GM18909 (cell line): ENCODE data around the gene TMEFF2.
"Not testable (repeated sequence)": the region's sequence is repeated elsewhere in the genome, so short reads cannot be mapped to it uniquely, and the experiment has no call there.

ENCODE experiments used
- ATAC-seq: cut with Tn5 transposase; IDR thresholded peaks from one replicate; pipeline ENCODE4 v1.9.1; 2021; ENCODE audit warnings: mild to moderate bottlenecking; ENCODE audit not compliant: unreplicated experiment, poor library complexity

Gene TMEFF2

DNA sequence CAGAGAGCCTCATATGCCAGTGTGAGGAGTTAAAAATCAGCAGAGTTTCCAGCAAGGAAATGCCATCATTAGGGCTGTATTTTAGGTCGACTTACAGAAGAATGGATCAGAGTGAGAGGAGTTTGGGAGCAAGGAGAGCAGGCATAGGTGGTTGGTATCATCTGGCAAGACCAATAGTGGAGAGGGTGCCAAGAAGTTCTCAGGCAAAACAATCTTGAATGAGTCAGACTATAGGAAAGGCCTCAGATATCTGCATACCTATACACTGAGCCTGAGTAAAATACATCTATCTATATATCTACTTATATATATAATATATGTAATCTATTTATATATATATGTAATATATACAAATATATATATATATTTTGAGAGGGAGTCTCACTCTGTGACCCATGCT, 57.3 kb downstream of the TMEFF2 start:
- ATAC-seq, result no peak

DNA sequence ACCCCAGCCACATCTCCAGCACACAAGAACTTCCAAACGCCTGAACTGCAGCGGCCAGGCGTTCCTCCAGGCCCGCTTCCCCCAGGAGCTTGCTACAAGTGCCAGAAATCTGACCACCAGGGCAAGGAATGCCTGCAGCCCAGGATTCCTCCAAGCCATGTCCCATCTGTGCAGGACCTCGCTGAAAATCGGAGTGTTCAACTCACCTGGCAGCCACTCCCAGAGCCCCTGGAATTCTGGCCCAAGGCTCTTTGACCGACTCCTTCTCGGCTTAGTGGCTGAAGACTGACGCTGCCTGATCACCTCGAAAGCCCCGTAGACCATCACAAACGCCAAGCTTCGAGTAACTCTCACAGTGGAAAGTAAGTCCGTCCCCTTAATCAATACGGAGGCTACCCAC, 62.1 kb downstream of the TMEFF2 start:
- not testable (repeated sequence) for ATAC-seq

DNA sequence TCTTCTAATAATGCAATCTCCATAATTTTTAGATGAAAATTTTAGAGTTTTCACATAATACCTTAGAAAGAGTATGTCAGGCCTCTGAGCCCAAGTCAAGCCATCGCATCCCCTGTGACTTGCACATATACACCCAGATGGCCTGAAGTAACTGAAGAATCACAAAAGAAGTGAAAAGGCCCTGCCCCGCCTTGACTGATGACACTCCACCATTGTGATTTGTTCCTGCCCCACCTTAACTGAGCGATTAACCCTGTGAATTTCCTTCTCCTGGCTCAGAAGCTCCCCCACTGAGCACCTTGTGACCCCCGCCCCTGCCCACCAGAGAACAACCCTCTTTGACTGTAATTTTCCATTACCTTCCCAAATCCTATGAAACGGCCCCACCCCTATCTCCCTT, 64.4 kb downstream of the TMEFF2 start:
- ATAC-seq, result not testable (repeated sequence)

DNA sequence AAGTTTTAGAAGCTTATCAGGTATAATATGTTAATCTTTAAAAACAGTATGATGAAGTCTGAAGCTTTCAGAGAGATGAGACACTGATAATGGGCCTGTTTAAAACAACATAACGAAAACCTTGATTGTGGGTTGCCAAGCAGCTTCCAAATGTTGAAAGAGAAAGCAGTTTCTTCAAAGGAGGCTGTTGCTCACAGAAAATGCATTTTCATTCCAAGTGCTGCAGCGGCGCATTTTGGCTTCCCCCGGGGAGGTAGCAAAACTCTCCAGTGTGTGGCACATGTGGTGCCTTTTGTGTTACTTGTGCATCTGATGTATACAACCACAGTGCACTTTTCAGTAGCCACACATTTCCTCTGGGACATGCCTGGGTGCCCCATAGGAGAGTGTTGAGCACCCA, 66.1 kb downstream of the TMEFF2 start:
- no peak for ATAC-seq

DNA sequence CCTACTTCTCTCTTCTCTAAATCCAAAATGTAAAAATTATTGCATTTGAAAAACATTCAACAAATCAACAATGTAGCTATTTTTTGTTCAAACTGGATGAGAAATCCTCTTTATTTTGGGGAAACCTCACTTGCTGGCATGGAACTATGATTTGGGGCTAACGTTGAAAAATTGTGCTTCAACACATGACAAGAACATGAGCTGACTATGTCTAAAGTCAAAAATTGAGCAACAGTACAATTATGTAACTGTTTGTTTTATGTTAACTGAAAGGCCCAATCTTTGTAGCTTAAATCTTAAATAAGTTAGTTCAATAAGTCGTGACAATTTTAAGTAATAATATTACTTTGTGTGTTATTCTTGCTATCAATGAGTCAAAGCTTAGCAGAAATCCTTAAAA, 67.3 kb downstream of the TMEFF2 start:
- no peak for ATAC-seq

DNA sequence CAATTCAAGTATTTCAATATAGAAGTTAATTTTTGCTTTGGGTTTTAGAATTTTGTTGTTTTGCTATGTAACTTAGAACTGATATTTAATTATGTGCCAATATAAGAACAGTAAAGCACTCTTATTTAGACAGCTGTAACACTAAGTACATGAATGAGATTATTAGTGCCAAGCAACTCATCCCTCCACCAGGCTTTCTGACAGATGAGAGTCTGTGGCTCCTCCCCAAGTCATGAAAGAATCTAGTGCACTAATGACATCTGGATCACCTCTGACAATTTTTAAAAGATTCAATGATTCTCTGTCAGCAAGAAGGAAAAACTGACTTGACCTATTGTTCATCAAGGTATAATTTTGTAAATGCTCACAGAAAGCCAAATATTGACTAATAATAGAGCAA, 67.8 kb downstream of the TMEFF2 start:
- ATAC-seq, result no peak

DNA sequence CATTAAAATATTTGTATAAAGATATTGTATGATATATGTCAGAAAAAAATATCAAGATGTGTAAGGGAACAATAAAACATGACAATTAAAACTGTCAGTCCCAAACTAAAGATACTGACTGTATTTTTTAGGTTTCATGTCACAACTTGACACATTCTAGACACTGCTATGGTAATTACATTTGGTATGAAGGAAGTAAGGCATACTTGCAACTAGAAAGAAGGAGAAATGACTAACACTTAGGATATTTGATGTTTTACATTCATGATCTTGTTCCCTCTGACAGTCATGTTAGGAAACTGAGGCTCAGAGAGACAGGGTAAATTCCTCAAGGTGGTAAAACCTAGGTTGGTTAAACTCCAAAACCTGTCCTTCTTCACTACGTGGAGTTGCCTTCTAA, 68.3 kb downstream of the TMEFF2 start:
- no peak for ATAC-seq

DNA sequence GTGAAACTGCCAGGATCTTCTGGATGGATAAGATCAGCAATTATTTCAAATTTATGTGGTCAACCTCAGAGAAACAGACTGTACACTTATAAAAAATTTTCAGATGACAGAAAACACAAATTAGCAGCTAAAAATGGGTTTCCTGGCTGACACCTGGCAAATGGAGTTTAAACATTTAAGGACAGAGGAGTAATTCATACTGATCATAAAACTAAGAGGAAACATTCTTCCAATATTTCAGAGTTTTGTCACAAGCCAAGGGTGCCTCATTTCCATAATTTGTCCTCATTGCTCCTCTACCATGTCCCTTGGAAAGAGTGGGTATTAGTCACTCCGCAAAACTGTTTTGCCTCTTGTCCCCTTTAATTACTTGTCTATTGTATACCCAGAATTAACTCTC, 70.2 kb downstream of the TMEFF2 start:
- no peak for ATAC-seq

DNA sequence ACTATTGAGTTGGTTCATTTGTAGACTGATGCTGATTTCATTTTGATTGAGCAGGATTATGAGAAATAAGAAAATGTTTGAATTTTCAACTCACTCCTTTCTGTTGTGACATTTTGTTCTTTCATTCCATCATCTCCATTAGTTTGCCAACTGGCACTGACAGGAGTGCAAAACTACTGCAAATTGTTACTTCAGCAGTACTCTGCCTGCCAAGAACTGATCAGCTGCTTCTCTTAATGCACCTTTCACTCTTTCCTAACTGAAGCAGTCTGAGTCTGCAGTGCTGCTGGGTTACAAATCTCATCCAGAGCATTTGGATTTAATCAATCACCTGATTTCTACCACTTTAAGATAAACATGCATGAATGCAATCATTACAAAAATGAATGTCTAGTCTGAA, 70.9 kb downstream of the TMEFF2 start:
- ATAC-seq, result no peak

DNA sequence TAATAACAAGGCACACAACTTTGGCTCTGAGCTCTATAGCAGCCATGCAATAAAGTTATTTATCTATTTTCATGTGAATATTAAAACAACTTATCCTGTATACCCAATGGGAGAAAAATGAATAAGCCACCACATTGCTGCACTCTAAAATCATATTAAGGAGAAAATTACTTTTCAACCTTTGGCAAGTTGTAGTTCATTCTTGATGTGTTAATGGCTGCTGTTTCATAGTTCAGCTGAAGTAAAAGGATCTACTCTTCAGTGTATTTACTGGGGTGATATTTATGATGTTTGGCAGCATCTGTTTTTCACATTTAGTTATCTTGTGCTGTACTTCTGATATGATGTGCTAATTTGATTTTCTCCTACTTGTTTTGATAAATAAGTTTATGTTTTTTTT, 71.8 kb downstream of the TMEFF2 start:
- no peak for ATAC-seq

DNA sequence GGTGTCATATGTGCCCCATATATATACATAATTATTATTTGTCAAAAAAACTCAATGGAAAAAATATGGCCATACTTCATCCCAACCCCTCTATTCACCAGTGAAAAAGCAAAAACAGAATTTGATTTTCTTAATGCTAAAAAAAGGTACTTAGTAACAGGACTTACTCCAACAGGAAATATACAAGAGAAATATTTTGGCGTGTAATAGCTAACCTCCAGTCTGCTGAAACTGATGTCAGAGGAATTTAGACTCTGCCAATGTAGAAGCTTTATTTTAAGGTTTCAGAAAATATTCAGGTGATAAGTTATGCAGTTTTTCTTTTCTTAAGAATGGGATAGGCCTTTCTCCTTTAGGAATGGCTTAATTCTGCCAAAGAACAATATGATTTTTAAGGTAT, 72.6 kb downstream of the TMEFF2 start:
- ATAC-seq, result no peak

DNA sequence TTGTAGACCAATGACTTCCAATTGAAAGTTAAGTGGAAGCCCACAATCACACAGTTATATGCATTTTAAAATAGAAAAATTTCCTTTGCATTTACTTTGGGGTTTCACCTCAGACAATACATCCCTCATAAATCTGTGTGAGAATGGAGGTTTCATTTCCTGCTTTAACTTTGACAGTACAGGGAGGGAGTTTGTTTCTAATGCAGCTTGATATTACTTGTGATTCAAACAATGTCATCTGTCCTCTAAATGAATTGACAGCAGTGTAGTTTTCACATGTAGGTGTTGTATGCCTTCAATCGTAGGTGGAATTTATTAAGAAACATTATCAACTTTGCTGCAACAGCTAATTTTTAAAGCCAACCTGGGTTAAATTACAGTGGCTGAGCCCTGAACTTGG, 75.2 kb downstream of the TMEFF2 start:
- ATAC-seq, result no peak

DNA sequence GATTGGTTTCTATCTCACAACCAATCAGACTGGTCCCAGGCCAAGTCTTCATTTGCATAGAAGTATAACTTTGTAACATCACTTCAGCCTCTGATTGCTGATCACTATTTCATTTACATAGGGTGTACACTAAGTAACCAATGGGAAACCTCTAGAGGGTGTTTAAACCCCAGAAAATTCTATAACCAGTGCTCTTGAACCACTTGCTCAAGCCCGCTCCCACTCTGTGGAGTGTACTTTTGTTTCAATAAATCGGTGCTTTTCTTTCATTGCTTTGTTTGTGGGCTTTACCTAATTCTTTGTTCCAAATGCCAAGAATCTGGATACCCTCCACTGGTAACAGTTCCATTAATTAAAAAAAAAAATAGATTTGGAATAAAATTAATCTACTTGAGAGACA, 77.0 kb downstream of the TMEFF2 start:
- ATAC-seq, result no peak

DNA sequence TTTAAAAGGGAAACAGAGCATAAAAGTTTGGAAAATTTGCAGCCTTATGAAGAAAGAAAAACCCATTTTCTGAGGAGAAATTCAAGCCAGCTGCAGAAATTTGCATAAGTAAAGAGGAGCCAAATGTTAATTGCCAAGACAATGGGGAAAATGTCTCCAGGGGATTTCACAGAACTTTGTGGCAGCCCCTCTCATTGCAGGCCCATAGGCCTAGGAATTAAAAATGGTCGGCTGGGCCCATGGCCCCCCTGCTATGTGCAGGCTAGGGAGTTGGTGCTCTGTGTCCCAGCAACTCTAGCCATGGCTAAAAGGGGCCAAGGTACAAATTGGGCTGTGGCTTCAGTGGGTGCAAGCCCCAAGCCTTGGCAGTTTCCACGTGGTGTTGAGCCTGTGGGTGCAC, 83.2 kb downstream of the TMEFF2 start:
- not testable (repeated sequence) for ATAC-seq

DNA sequence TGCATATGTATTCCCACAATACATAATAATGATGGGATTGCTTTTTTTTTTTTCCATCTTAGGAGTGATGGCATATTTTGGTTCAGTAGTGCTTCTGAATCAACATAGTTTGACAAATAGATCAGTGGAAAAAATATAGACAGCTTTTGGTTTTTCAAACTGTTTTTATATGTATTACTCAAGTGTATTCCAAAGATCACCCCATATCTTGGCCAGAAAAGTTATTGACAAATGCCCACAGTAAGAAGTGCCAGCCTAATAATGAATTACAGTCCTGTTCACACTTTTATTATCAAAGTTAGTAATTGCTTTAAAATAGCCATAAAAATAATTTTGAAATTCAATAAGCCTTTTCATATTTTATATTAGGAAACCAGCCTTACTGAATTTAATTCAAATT, 95.0 kb downstream of the TMEFF2 start:
- ATAC-seq, result no peak

DNA sequence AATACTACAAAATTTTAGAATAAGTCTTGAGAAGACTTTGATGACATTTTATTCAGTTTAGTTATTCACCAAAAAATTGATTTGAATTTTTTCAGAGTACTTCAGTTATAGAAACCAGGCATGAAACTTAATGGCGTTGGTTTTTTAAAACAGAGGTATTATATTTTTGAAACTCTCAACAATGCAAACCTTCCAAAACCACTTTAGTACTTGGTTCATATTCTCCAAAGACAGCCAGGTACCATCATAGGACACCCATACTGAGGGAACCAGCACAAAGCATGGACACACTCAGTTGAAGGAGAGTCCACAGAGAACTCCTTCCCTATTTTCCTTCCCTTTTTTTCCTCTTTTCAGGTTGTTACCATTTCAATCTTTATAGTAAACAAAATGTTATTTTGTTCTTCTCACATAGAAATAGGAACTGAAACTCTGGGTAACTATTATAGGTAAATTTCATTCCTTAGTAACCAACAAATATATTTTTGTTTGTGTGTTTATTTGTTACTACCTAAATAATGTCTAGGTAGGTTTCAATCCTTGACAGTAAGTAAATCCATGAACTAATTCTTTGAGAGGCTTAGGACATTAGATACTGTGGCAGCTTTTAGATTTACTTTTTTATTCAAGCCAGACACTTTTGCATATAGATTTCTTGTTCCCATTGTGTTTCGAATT, 95.8 kb downstream of the TMEFF2 start:
- ATAC-seq, result no peak

DNA sequence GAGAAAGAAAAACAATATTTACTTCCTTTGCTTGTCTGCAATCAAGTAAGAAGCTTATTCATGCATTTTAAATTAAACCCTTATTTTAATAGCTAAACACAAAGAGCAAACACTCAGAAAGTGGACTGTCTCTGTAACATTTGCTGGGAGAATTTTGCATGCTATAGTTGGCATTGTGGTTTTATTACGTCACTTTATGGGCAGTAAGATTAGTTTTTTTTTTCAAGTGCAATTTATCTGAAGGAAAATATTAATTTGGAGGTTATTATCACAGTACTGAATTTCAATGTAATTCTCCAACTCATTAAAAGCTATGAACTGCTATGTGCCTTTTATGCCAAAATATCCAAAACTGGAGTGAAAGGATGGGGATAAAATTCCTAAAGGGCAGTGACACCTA, 103.3 kb downstream of the TMEFF2 start:
- no peak for ATAC-seq

DNA sequence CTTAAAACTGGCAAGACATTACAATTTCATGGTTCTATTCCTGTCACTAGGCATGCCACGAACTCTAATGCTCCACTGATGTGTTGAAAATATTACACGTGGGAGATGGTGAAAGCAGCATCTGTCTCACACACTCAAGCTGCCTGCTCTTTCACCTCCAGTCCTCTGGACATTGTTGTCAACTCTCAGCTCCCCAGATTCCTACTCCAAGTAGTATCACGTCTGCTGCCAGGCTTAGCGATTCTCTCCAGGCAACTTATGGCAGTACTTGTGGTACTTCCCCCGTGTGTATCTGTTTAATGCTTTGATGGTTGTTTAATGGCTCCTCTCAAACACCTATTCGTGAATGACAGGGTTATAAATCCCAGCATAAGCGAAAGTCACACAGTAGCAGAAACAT, 103.8 kb downstream of the TMEFF2 start:
- ATAC-seq, result no peak

DNA sequence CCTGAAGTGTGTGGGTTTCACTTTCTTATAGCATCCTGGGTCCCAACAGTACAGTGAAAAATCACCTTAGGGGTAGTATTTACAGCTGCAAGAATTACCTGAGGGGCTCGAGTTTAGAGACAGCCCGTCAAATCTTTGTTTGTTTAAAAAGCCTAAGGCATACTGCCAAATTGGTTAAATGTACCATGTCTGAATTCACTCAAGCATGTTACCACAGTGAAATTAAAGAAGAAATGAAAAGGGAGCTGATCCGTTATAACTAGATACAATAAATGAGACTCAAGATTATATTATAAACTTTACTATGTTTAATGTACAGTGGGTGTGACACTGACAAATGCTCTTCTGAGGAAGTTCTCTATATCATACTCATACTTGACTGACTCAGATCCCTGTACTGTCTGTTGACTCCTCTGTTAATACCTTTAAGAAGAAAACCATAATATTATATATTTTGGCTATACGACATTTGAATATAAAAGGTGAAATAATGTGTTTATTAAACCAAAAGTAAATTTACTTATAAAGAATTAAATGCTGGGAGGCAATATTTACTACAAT, 107.3 kb downstream of the TMEFF2 start:
- ATAC-seq, result no peak

DNA sequence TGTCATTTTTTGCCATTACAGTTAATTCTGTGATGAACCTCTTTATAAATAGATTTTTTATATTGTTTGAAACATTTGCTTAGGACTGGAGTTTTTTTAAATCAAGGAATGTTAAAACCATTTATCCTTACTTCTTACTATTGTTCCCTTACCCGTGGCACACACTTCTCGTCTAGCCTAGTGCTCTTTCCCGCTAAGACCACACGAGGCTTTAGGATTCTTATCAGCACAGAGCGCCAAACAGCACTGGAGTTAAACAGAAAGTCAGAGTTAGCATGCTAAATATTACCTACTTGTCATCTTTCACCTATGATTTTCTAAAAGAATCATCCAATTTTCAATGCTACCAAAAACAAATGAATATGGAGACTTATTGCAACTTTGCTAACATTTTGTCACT, 112.6 kb downstream of the TMEFF2 start:
- no peak for ATAC-seq

DNA sequence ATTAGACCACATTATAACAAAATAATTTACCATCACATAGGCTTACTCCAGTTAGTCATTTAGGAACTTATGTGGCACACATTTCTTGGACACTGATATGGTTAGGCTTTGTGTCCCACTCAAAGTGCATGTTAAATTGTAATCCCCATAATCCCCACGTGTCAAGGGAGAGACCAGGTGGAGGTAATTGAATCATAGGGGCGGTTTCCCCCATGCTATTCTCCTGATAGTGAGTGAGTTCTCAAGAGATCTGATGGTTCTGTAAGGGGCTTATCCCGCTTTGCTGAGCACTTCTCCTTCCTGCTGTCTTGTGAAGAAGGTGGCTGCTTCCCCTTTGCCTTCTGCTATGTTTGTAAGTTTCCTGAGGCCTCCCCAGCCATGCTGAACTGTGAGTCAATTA, 114.6 kb downstream of the TMEFF2 start:
- ATAC-seq, result not testable (repeated sequence)

DNA sequence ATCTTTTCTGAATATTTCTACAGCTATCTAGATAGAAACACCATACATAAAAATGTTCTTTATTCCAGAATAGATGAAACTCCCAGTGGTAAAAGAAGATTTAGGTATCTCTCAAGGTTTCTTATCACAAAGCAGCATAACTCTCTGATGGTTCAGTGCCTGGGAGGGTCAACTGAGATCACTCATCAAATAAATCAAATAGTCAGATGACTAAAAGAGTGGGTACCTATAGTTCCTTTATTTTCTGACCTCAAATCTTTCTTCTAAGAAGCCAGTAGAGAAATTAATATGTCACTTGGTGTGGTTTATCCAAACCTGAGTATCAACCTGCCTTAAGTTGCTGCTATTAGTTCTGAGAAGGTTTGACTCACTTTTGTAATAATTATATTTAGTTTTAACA, 120.9 kb downstream of the TMEFF2 start:
- ATAC-seq, result no peak

DNA sequence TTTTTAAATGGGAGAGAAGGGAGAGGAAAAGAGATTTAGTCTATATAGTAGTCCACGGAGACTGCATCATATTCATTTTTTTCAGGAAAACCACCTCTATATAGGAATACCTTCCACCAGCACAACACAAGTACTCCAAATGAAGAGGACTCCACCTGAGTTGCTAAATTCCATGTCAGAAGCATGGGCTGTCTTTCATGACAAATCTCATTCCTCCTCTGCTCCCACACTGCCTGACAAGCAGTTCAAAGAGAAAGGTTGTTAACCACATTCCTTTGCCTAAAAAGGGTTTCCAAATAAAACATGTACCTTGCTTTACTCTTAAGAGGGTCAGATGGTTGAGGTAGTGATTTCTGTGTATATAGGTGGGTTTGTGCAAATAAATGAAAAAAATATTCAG, 122.0 kb downstream of the TMEFF2 start:
- ATAC-seq, result no peak
